ENCODE results near the gene STK38.

- TF ChIP-seq POLR2A (IDR thresholded peaks at IDR 0.05): no peak
- no peak for TF ChIP-seq CTCF (IDR thresholded peaks at IDR 0.05)
- TF ChIP-seq POLR2AphosphoS5 (IDR thresholded peaks at IDR 0.05; ENCODE audit: insufficient read depth in 1 of 2, low read depth in 1 of 2): no peak
These were observed 31.4 kb downstream of the STK38 start for GRCh38 chr6:36515844-36516243.

Measured in vagina (tissue), 2 donors.